HG02571 (cell line): ENCODE measurements around the gene SPRR2G.
"Not testable (repeated sequence)": the region's sequence is repeated elsewhere in the genome, so short reads cannot be mapped to it uniquely, and the experiment has no call there.

Experiments used
- ATAC-seq: cut with Tn5 transposase; IDR thresholded peaks from one replicate; pipeline ENCODE4 v1.9.1; 2021; ENCODE audit warnings: mild to moderate bottlenecking, moderate library complexity; ENCODE audit not compliant: unreplicated experiment

SPRR2G gene

DNA sequence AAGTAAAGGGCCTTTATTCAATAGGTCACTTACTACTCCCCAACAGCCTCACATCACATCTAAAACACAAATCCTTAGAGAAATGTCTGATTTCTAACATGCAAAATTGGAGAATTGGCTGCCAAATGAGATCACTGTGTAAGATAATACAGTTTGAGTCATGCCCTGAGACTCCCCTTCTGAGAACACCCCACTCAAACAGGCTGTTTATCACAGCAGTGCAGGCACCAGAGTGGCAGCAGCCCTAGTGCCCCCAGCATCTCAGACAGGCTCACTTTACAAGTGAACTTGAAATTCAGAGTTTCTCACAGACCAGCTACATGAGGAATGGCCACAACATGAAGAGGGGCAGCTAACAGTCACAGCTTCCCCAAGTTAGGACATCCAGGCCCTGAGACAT lies 35.4 kb downstream of the SPRR2G start:
- ATAC-seq = not testable (repeated sequence)

DNA sequence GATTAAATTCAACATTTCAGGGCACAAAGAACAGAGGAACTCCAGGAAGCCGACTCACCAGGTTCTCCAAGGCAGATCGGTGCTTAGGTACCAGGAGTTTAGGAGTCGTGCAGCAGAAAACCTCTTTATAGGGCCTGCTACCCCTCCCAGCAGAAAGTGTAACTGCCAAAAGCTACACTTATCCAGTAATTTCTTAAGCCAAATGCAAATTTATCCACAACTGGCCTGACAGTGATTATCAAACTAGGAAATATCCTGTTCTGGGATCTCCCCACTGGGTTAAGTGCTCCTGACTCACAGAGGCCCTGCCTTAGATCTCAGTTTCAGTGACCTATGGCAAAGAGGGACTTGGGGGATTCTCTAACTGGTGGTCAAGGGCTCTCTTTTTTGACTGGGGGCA lies 37.3 kb downstream of the SPRR2G start, which contains the start of gene SPRR2F:
SPRR2F (minus strand) TSS at position 101 of the 400 bp plus-strand sequence. CDS start 783 bp downstream, outside the sequence.
- ATAC-seq = no peak

DNA sequence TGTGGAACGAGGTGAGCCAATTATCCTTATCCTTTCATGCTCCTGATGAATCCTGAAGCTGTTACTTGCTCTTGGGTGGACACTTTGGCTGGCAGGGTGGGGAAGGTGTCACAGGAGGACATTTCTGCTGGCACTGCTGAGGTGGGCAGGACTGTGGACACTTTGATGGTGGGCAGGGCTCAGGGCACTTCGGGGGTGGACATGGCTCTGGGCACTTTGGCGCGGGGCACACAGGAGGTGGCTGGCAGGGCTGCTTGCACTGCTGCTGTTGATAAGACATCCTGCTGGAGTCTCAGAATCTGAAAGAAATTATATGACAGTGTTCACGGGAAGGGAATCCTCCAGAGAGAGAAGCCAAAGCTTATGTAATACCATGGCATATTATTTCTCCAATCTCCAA lies 38.2 kb downstream of the SPRR2G start:
- not testable (repeated sequence) for ATAC-seq

DNA sequence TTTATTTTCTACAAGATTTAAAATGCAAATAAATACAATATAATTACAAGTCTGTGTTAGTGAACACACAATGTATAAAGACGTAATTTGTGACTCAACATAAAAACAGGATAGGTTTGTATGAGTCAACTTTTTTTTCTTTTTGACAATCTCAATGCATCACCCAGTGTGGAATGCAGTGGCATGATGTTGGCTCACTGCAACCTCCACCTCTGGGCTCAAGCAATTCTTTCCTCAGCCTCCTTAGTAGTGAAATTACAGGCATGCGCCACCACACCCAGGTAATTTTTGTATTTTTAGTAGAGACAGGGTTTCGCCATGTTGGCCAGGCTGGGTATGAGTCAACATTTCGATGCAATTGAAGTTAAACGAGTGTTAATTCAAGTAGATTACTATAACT lies 50.4 kb downstream of the SPRR2G start:
- ATAC-seq = no peak
